Mesenchymal stem cell (in vitro differentiated cells and primary cell): ENCODE data around the gene ME1.
"Not testable (repeated sequence)": the region's sequence is repeated elsewhere in the genome, so short reads cannot be mapped to it uniquely, and the experiment has no call there.

Experiments used
- DNase-seq: peaks from one replicate; pipeline ENCODE4 v3.0.0-alpha.2; 2013
- H2AFZ ChIP-seq: one replicate; pipeline ENCODE4 v1.6.1; 2013; ENCODE audit warnings: low read depth, mild to moderate bottlenecking, control low read depth, inconsistent platforms, low read length, moderate library complexity
- H2AK5ac ChIP-seq: 2 replicates; pipeline ENCODE4 v1.6.1; 2013; ENCODE audit warnings: low read length, moderate library complexity, mild to moderate bottlenecking, inconsistent platforms; ENCODE audit not compliant: severe bottlenecking
- H2BK120ac ChIP-seq: one replicate; pipeline ENCODE4 v1.6.1; 2013; ENCODE audit warnings: low read depth, mild to moderate bottlenecking, inconsistent platforms, low read length, moderate library complexity
- H2BK12ac ChIP-seq, 2 experiments: one replicate each; pipeline ENCODE4 v1.6.1; 2013; ENCODE audit warnings: inconsistent platforms in 2 of 2, low read length in 2 of 2, mild to moderate bottlenecking in 2 of 2, moderate library complexity in 2 of 2, control low read depth in 1 of 2
- H2BK15ac ChIP-seq: one replicate; pipeline ENCODE4 v1.6.1; 2013; ENCODE audit warnings: mild to moderate bottlenecking, low read depth, inconsistent platforms; ENCODE audit not compliant: poor library complexity, severe bottlenecking
- H2BK5ac ChIP-seq: 2 replicates; pipeline ENCODE4 v1.6.1; 2013; ENCODE audit warnings: low read depth, mild to moderate bottlenecking, low read length, control low read depth, inconsistent platforms; ENCODE audit not compliant: poor library complexity, severe bottlenecking
- H3K14ac ChIP-seq, 2 experiments: one replicate each; pipeline ENCODE4 v1.6.1; 2013; ENCODE audit warnings: inconsistent platforms in 2 of 2, low read length in 2 of 2, control low read depth in 1 of 2, mild to moderate bottlenecking in 1 of 2, moderate library complexity in 1 of 2
- H3K18ac ChIP-seq, 2 experiments: one replicate each; pipeline ENCODE4 v1.6.1; 2013; ENCODE audit warnings: inconsistent platforms in 2 of 2, low read length in 2 of 2, control low read depth in 1 of 2, low read depth in 1 of 2, mild to moderate bottlenecking in 1 of 2
- H3K23ac ChIP-seq, 2 experiments: one replicate each; pipeline ENCODE4 v1.6.1; 2013; ENCODE audit warnings: inconsistent platforms in 2 of 2, low read length in 2 of 2, mild to moderate bottlenecking in 2 of 2, moderate library complexity in 2 of 2, control low read depth in 1 of 2
- H3K27ac ChIP-seq: 2 replicates; pipeline ENCODE4 v1.5.1; 2013; ENCODE audit warnings: mild to moderate bottlenecking, moderate library complexity, low read length, control low read depth, inconsistent platforms; ENCODE audit not compliant: poor library complexity, severe bottlenecking
- H3K27me3 ChIP-seq, 2 experiments: 2 replicates each; pipeline versions ENCODE4 v1.6.1 to v1.7.0; 2013; ENCODE audit warnings: low read length in 2 of 2, mild to moderate bottlenecking in 2 of 2, moderate library complexity in 2 of 2, control low read depth in 1 of 2, inconsistent platforms in 1 of 2; ENCODE audit not compliant: control insufficient read depth in 1 of 2, insufficient read depth in 1 of 2
- H3K36me3 ChIP-seq, 2 experiments: 2 replicates each; pipeline versions ENCODE4 v1.6.1 to v1.7.0; 2013; ENCODE audit warnings: low read length in 2 of 2, control low read depth in 1 of 2, inconsistent platforms in 1 of 2, low read depth in 1 of 2, mild to moderate bottlenecking in 1 of 2; ENCODE audit not compliant: insufficient read depth in 2 of 2, control insufficient read depth in 1 of 2
- H3K4ac ChIP-seq, 2 experiments: one replicate each; pipeline ENCODE4 v1.6.1; 2013; ENCODE audit warnings: inconsistent platforms in 2 of 2, low read length in 2 of 2, mild to moderate bottlenecking in 2 of 2, moderate library complexity in 2 of 2, control low read depth in 1 of 2, low read depth in 1 of 2
- H3K4me1 ChIP-seq: 2 replicates; pipeline ENCODE4 v1.6.1; 2013; ENCODE audit warnings: low read depth, low read length, control low read depth; ENCODE audit not compliant: control insufficient read depth, insufficient read depth
- H3K4me2 ChIP-seq: 2 replicates; pipeline ENCODE4 v1.6.1; 2013; ENCODE audit warnings: low read length, mild to moderate bottlenecking, inconsistent platforms; ENCODE audit not compliant: poor library complexity, severe bottlenecking
- H3K4me3 ChIP-seq, 2 experiments: 2 replicates each; pipeline versions ENCODE4 v1.5.1 to v1.7.0; 2013; ENCODE audit warnings: low read length in 2 of 2, mild to moderate bottlenecking in 2 of 2, control low read depth in 1 of 2, low read depth in 1 of 2; ENCODE audit not compliant: insufficient read depth in 1 of 2
- H3K79me1 ChIP-seq: replicated peaks from 2 replicates; pipeline ENCODE4 v1.6.1; 2013; ENCODE audit warnings: mild to moderate bottlenecking, control low read depth, low read length, inconsistent platforms; ENCODE audit not compliant: poor library complexity, severe bottlenecking
- H3K9ac ChIP-seq: 2 replicates; pipeline ENCODE4 v1.7.0; 2013; ENCODE audit warnings: mild to moderate bottlenecking, low read length, moderate library complexity
- H3K9me3 ChIP-seq: 2 replicates; pipeline ENCODE4 v1.7.0; 2013; ENCODE audit warnings: mild to moderate bottlenecking, low read length; ENCODE audit not compliant: control insufficient read depth
- H4K8ac ChIP-seq: one replicate; pipeline ENCODE4 v1.6.1; 2013; ENCODE audit warnings: inconsistent platforms, mild to moderate bottlenecking, low read length, moderate library complexity
- H4K91ac ChIP-seq: one replicate; pipeline ENCODE4 v1.6.1; 2013; ENCODE audit warnings: mild to moderate bottlenecking, low read length, inconsistent platforms
- WGBS: methylation state at CpG from one replicate; pipeline ENCODE4 v1.1.7; 2013; ENCODE audit warnings: mixed read lengths; 5-methylcytosine and 5-hydroxymethylcytosine counted together

Gene ME1

DNA sequence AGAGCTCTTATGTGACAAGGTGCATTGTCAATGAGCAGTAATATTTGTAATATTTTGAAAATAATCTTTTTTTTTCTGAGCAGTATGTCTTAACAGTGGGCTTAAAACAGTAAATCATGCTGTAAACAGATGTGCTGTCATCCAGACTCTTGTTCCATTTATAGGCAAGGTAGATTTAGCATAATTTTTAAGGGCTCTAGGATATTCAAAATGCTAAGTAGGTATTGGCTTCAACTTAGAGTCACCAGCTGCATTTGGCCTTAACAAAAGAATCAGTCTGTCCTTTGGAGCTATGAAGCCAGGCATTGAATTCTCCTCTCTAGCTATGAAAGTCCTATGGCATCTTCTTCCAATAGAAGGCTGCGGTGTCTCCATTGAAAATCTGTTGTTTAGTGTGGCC lies 63.7 kb downstream of the ME1 start:
- Histone ChIP-seq H3K14ac (no peak overlapping the region), H4K91ac (no peak overlapping the region), H3K79me1 (peaks cover 1% of the 10 kb centered on the region), H2BK12ac (no peak overlapping the region), H3K36me3 (no peaks in the 10 kb centered on the region), H2AFZ (no peak overlapping the region), H3K4me2 (no peak overlapping the region), H3K4me1 (no peaks in the 10 kb centered on the region), H3K23ac (no peak overlapping the region), H3K4me3 (no peak overlapping the region), H3K4ac (no peak overlapping the region), H3K27me3 (no peaks in the 10 kb centered on the region), H2BK15ac (no peak overlapping the region), H4K8ac (no peak overlapping the region), H2BK5ac (no peak overlapping the region), H3K9me3 (no peaks in the 10 kb centered on the region), H3K18ac (no peak overlapping the region), H2BK120ac (no peak overlapping the region), H3K9ac (no peak overlapping the region), H3K27ac (no peak overlapping the region), H2AK5ac (no peak overlapping the region)
- DNase-seq: no peak
- 100% methylated on average over 1 of the region's 1 CpG for WGBS

DNA sequence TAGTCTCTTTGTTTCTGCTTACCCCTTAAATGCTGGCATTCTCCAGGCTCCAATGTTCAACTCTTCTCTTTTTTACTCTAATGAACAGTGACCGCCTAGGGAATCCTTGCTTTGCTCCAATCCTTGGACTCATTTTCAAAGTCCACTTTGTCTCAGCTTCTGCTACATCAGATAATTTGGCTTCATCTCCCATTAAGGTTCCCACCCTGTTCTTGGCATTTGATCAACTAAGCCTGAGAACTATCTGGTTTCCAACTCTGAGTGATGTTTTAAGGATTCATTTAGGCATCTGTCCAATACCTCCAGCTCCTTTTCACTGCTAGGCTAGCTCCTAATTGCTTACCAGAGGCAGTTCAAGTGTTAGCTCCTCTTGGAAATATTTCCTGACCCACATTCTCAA lies 64.9 kb downstream of the ME1 start:
- H2BK15ac ChIP-seq: no peak overlapping the region
- no peak overlapping the region for H2BK5ac ChIP-seq
- no peaks in the 10 kb centered on the region for H3K4me1 ChIP-seq
- no peak overlapping the region for H3K27ac ChIP-seq
- no peak overlapping the region for H3K23ac ChIP-seq
- H2BK12ac ChIP-seq: no peak overlapping the region
- 94% methylated on average over 1 of the region's 1 CpG for WGBS
- no peak overlapping the region for H3K14ac ChIP-seq
- H2AK5ac ChIP-seq: no peak overlapping the region
- no peak overlapping the region for H3K9ac ChIP-seq
- H3K36me3 ChIP-seq: no peaks in the 10 kb centered on the region
- H3K27me3 ChIP-seq: no peaks in the 10 kb centered on the region
- H3K4me2 ChIP-seq: no peak overlapping the region
- no peak overlapping the region for H3K18ac ChIP-seq
- DNase-seq: no peak
- H3K4me3 ChIP-seq: no peak overlapping the region
- peaks cover 1% of the 10 kb centered on the region for H3K79me1 ChIP-seq
- H2AFZ ChIP-seq: no peak overlapping the region
- H3K4ac ChIP-seq: no peak overlapping the region
- no peak overlapping the region for H4K8ac ChIP-seq
- no peaks in the 10 kb centered on the region for H3K9me3 ChIP-seq
- no peak overlapping the region for H2BK120ac ChIP-seq
- H4K91ac ChIP-seq: no peak overlapping the region

- not testable (repeated sequence) for H2BK120ac ChIP-seq, H3K4me1 ChIP-seq, H3K9ac ChIP-seq, H2AFZ ChIP-seq, H3K23ac ChIP-seq, H2BK12ac ChIP-seq, H3K14ac ChIP-seq, H2BK5ac ChIP-seq, H3K27me3 ChIP-seq, H3K4me3 ChIP-seq, DNase-seq, H3K4me2 ChIP-seq, H2AK5ac ChIP-seq, H4K8ac ChIP-seq, H4K91ac ChIP-seq, H2BK15ac ChIP-seq, H3K4ac ChIP-seq, H3K79me1 ChIP-seq, H3K27ac ChIP-seq, H3K18ac ChIP-seq
- peaks cover 12% of the 10 kb centered on the region for H3K9me3 ChIP-seq
- H3K36me3 ChIP-seq: peaks cover 0 to 12% of the 10 kb centered on the region in 2 experiments
- WGBS: 97% methylated on average over 6 of the region's 6 CpGs
Observed at GRCh38 chr6:83362349-83362748, 68.5 kb downstream of the ME1 start.

DNA sequence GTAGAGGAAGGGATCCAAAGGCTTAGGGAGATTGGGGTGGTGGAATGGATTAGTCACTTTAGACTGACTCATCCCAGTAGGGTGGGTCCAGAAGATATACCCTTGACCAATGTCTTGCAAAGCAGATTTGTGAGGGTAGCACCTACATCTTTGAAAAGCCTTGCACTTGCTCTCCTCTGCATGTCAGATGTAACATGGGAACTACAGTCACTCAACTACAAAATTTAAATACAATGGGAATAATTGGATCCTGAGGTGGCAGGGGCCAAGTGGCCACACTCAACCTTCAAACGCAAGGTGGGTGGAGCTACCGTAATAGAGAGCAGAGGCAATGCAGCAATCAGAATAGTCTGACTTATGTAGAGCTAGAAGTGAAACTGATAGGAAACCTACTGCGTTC lies 71.2 kb downstream of the ME1 start:
- no peak overlapping the region for H2BK120ac ChIP-seq
- no peak overlapping the region for H2BK5ac ChIP-seq
- H2AFZ ChIP-seq: no peak overlapping the region
- no peak for DNase-seq
- H3K9ac ChIP-seq: no peak overlapping the region
- H3K79me1 ChIP-seq: peaks cover 2% of the 10 kb centered on the region
- no peak overlapping the region for H2BK12ac ChIP-seq
- no peaks in the 10 kb centered on the region for H3K27me3 ChIP-seq
- no peak overlapping the region for H3K23ac ChIP-seq
- no peaks in the 10 kb centered on the region for H3K4me1 ChIP-seq
- no peak overlapping the region for H4K8ac ChIP-seq
- H3K27ac ChIP-seq: no peak overlapping the region
- H3K18ac ChIP-seq: no peak overlapping the region
- peaks cover 0 to 12% of the 10 kb centered on the region in 2 experiments for H3K36me3 ChIP-seq
- no peak overlapping the region for H3K4me2 ChIP-seq
- no peak overlapping the region for H3K14ac ChIP-seq
- 95% methylated on average over 3 of the region's 3 CpGs for WGBS
- no peak overlapping the region for H3K4ac ChIP-seq
- H3K9me3 ChIP-seq: peaks cover 12% of the 10 kb centered on the region
- H3K4me3 ChIP-seq: no peak overlapping the region
- no peak overlapping the region for H2AK5ac ChIP-seq
- H2BK15ac ChIP-seq: no peak overlapping the region
- H4K91ac ChIP-seq: no peak overlapping the region
